ENCODE measurements around the gene CPA5.

CPA5 gene

GRCh38 chr7:130334274-130334673 lies 10.3 kb upstream of the CPA5 start:
- TF ChIP-seq EZH2 (IDR thresholded peaks at IDR 0.05; ENCODE audit: borderline replicate concordance, low read depth, low read length, severe bottlenecking) (no peak), CTCF (IDR thresholded peaks at IDR 0.05; ENCODE audit: borderline replicate concordance, extremely low read depth, low read length, poor library complexity, severe bottlenecking) (no peak)
- Histone ChIP-seq H4K20me1 (ENCODE audit: insufficient read depth, low read length) (no peaks in the 10 kb centered on the region), H3K79me2 (ENCODE audit: insufficient read depth, low read length) (no peaks in the 10 kb centered on the region), H3K27ac (ENCODE audit: low read length) (no peak overlapping the region), H3K27me3 (ENCODE audit: insufficient read depth, low read length, poor library complexity) (no peaks in the 10 kb centered on the region), H3K36me3 (ENCODE audit: insufficient read depth, low read length) (no peaks in the 10 kb centered on the region), H2AFZ (ENCODE audit: low read depth, low read length) (no peak overlapping the region), H3K9ac (ENCODE audit: low read depth, low read length) (no peak overlapping the region), H3K4me3 (ENCODE audit: low read depth in 1 of 2, low read length in 2 of 2) (no peak overlapping the region), H3K9me3 (ENCODE audit: insufficient read depth, low read length, severe bottlenecking) (no peaks in the 10 kb centered on the region), H3K4me1 (ENCODE audit: insufficient read depth, low read length) (no peaks in the 10 kb centered on the region), H3K4me2 (ENCODE audit: insufficient read depth, low read length) (no peak overlapping the region)
- no peak for ATAC-seq (ENCODE audit: insufficient read depth, low read depth)
- DNase-seq = no peak

- Histone ChIP-seq H3K9me3 (ENCODE audit: insufficient read depth, low read length, severe bottlenecking) (no peaks in the 10 kb centered on the region), H3K9ac (ENCODE audit: low read depth, low read length) (no peak overlapping the region), H2AFZ (ENCODE audit: low read depth, low read length) (no peak overlapping the region), H3K36me3 (ENCODE audit: insufficient read depth, low read length) (no peaks in the 10 kb centered on the region), H3K27me3 (ENCODE audit: insufficient read depth, low read length, poor library complexity) (no peaks in the 10 kb centered on the region), H4K20me1 (ENCODE audit: insufficient read depth, low read length) (no peaks in the 10 kb centered on the region), H3K79me2 (ENCODE audit: insufficient read depth, low read length) (no peaks in the 10 kb centered on the region), H3K4me1 (ENCODE audit: insufficient read depth, low read length) (no peaks in the 10 kb centered on the region), H3K4me2 (ENCODE audit: insufficient read depth, low read length) (no peak overlapping the region), H3K4me3 (ENCODE audit: low read depth in 1 of 2, low read length in 2 of 2) (no peak overlapping the region), H3K27ac (ENCODE audit: low read length) (no peak overlapping the region)
- ATAC-seq (ENCODE audit: insufficient read depth, low read depth) (no peak), DNase-seq (no peak)
- TF ChIP-seq EZH2 (IDR thresholded peaks at IDR 0.05; ENCODE audit: borderline replicate concordance, low read depth, low read length, severe bottlenecking) (no peak), CTCF (IDR thresholded peaks at IDR 0.05; ENCODE audit: borderline replicate concordance, extremely low read depth, low read length, poor library complexity, severe bottlenecking) (no peak)
These were observed 7.1 kb upstream of the CPA5 start for GRCh38 chr7:130337410-130337971.

- DNase-seq = no peak
- no peak overlapping the region for H3K4me3 ChIP-seq (ENCODE audit: low read depth in 1 of 2, low read length in 2 of 2)
- H2AFZ ChIP-seq (ENCODE audit: low read depth, low read length) = no peak overlapping the region
- H3K4me2 ChIP-seq (ENCODE audit: insufficient read depth, low read length) = no peak overlapping the region
- TF ChIP-seq CTCF (IDR thresholded peaks at IDR 0.05; ENCODE audit: borderline replicate concordance, extremely low read depth, low read length, poor library complexity, severe bottlenecking) (no peak), EZH2 (IDR thresholded peaks at IDR 0.05; ENCODE audit: borderline replicate concordance, low read depth, low read length, severe bottlenecking) (no peak)
- no peaks in the 10 kb centered on the region for H3K27me3 ChIP-seq (ENCODE audit: insufficient read depth, low read length, poor library complexity)
- H3K36me3 ChIP-seq (ENCODE audit: insufficient read depth, low read length) = no peaks in the 10 kb centered on the region
- no peaks in the 10 kb centered on the region for H3K9me3 ChIP-seq (ENCODE audit: insufficient read depth, low read length, severe bottlenecking)
- H4K20me1 ChIP-seq (ENCODE audit: insufficient read depth, low read length) = no peaks in the 10 kb centered on the region
- H3K4me1 ChIP-seq (ENCODE audit: insufficient read depth, low read length) = no peaks in the 10 kb centered on the region
- ATAC-seq (ENCODE audit: insufficient read depth, low read depth) = no peak
- no peak overlapping the region for H3K9ac ChIP-seq (ENCODE audit: low read depth, low read length)
- no peaks in the 10 kb centered on the region for H3K79me2 ChIP-seq (ENCODE audit: insufficient read depth, low read length)
- H3K27ac ChIP-seq (ENCODE audit: low read length) = no peak overlapping the region
These were observed 6.4 kb upstream of the CPA5 start for GRCh38 chr7:130338233-130338632.

- TF ChIP-seq CTCF (IDR thresholded peaks at IDR 0.05; ENCODE audit: borderline replicate concordance, extremely low read depth, low read length, poor library complexity, severe bottlenecking) (no peak), EZH2 (IDR thresholded peaks at IDR 0.05; ENCODE audit: borderline replicate concordance, low read depth, low read length, severe bottlenecking) (no peak)
- Histone ChIP-seq H3K27ac (ENCODE audit: low read length) (no peak overlapping the region), H3K4me1 (ENCODE audit: insufficient read depth, low read length) (no peaks in the 10 kb centered on the region), H3K4me3 (ENCODE audit: low read depth in 1 of 2, low read length in 2 of 2) (no peak overlapping the region), H3K9ac (ENCODE audit: low read depth, low read length) (no peak overlapping the region), H2AFZ (ENCODE audit: low read depth, low read length) (no peak overlapping the region), H3K79me2 (ENCODE audit: insufficient read depth, low read length) (no peaks in the 10 kb centered on the region), H3K9me3 (ENCODE audit: insufficient read depth, low read length, severe bottlenecking) (no peaks in the 10 kb centered on the region), H3K27me3 (ENCODE audit: insufficient read depth, low read length, poor library complexity) (no peaks in the 10 kb centered on the region), H3K4me2 (ENCODE audit: insufficient read depth, low read length) (no peak overlapping the region), H4K20me1 (ENCODE audit: insufficient read depth, low read length) (no peaks in the 10 kb centered on the region), H3K36me3 (ENCODE audit: insufficient read depth, low read length) (no peaks in the 10 kb centered on the region)
- DNase-seq = no peak
- ATAC-seq (ENCODE audit: insufficient read depth, low read depth) = no peak
These were observed 2.7 kb upstream of the CPA5 start for GRCh38 chr7:130341882-130342281.
